KOPT-K1 (cell line): ENCODE measurements around the gene ALDH1A2.
"Not testable (repeated sequence)": the region's sequence is repeated elsewhere in the genome, so short reads cannot be mapped to it uniquely, and the experiment has no call there.

Source experiments
- H3K27ac ChIP-seq: fragments of 200-600 bp; sonication (generic); 2 replicates; pipeline ENCODE4 v1.5.1; 2016; ENCODE audit warnings: antibody characterized with exemption, mild to moderate bottlenecking, low read depth, low read length; ENCODE audit not compliant: poor library complexity, severe bottlenecking
- H3K36me3 ChIP-seq: fragments of 200-600 bp; sonication (generic); 2 replicates; pipeline ENCODE4 v1.5.1; 2017; ENCODE audit warnings: antibody characterized with exemption, mild to moderate bottlenecking, low read length, moderate library complexity; ENCODE audit not compliant: insufficient read depth
- H3K9me3 ChIP-seq: fragments of 200-600 bp; sonication (generic); 2 replicates; pipeline ENCODE4 v1.5.1; 2017; ENCODE audit warnings: antibody characterized with exemption, low read length, mild to moderate bottlenecking; ENCODE audit not compliant: insufficient read depth, poor library complexity, severe bottlenecking

The ALDH1A2 gene

DNA sequence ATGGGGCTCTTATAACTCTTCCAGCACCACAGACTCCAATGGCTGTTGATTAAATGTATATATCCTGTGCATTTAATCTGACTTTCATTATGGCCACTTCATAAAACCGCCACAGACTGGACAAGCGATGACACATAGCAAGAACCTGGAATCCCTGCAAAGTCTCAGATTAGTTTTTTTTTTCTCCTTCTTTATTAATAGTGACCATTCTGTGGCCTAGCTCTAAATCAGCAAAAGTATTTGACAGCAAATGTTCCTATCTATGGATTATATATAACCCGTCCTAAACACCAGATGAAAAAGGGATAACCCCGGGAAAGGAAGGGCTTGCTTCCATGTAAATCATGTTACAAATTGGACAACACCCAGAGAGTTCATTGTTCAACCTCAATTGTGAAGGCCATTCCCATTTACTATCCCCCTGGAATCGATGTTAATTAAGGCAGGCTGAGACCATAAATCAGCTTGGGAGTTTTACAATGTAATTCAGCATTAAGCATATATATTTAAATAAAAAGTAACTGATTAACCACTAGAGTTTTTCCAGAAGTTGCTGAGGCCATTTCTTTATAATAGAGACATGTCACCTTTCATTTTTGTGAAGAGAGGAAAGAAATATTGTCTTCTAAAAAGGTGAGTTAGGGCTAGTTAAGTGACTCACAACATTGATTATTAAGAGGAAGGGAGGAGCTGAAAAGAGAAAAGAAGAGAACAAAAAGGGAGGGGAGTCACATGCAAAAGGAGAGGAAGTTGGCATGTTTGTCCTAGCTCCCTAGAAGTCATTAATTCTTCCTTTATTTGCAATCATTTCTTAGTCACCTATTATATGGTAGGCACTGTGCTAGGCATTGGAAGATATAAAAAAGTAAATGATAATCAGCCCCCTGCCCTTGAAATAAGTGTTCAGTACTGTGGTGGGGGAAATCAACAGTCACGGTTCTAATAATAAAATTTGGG, 26.2 kb downstream of the ALDH1A2 start:
- no peaks in the 10 kb centered on the region for H3K36me3 ChIP-seq
- no peaks in the 10 kb centered on the region for H3K9me3 ChIP-seq
- H3K27ac ChIP-seq: no peak overlapping the region

- Histone ChIP-seq H3K27ac (no peak overlapping the region), H3K36me3 (no peaks in the 10 kb centered on the region), H3K9me3 (no peaks in the 10 kb centered on the region)
Observed at GRCh38 chr15:58038426-58039078, 27.0 kb downstream of the ALDH1A2 start.

GRCh38 chr15:58037723-58038301, 27.7 kb downstream of the ALDH1A2 start:
- Histone ChIP-seq H3K9me3 (no peaks in the 10 kb centered on the region), H3K36me3 (no peaks in the 10 kb centered on the region), H3K27ac (no peak overlapping the region)

DNA sequence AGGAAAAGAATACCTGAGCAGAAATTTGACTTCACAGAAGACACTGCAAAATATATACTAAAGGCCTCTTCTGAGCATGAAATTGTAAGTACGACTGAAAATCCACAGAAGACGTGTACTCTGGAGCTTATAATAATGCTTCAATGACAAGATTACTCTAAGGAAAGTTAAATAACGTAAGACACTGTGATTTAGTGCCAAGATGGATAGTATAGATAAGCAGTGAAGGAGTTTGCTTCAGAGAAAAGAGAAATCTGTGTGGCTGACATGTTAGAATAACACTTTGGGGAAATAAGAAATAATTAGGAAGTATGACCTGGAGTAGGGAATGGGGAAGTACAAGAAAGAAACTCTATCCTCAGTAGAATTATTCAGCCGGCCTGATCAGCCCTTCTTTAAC, 28.9 kb downstream of the ALDH1A2 start:
- Histone ChIP-seq H3K9me3 (no peaks in the 10 kb centered on the region), H3K36me3 (no peaks in the 10 kb centered on the region), H3K27ac (no peak overlapping the region)

- H3K27ac ChIP-seq, H3K36me3 ChIP-seq: not testable (repeated sequence)
- H3K9me3 ChIP-seq: peaks cover 21% of the 10 kb centered on the region
Observed at GRCh38 chr15:58028392-58028791, 37.1 kb downstream of the ALDH1A2 start.

DNA sequence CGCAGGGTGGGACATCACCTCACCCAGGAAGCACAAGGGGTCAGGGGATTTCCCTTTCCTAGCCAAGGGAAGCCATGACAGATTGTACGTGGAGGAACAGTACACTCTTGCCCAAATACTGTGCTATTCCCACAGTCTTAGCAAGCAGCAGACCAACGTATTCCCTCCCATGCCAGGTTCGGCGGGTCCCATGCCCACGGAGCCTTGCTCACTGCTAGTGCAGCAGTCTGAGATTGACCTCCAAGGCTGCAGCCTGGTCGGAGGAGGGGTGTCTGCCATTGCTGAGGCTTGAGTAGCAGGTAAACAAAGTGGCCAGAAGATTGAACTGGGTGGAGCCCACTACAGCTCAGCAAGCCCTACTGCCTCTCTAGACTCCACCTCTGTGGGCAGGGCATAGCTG, 39.0 kb downstream of the ALDH1A2 start:
- no peak overlapping the region for H3K27ac ChIP-seq
- peaks cover 21% of the 10 kb centered on the region for H3K9me3 ChIP-seq
- H3K36me3 ChIP-seq: no peaks in the 10 kb centered on the region

DNA sequence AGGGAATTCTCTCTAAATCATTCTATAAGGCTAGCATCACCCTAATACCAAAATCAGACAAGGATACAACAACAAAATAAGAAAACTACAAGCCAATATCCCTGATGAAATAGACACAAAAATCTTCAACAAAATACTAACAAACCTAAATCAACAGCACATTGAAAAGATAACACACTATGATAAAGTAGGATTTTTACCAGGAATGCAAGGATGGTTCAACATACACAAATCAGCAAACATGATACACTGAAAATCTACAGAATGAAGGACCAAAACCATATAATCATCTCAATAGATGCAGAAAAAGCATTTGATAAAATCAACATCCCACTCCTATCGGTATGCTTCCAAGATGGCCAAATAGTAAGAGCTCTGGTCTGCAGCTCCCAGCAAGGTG, 39.5 kb downstream of the ALDH1A2 start:
- no peaks in the 10 kb centered on the region for H3K36me3 ChIP-seq
- no peak overlapping the region for H3K27ac ChIP-seq
- H3K9me3 ChIP-seq: peaks cover 21% of the 10 kb centered on the region

GRCh38 chr15:58021332-58022230, 43.9 kb downstream of the ALDH1A2 start:
- H3K27ac ChIP-seq: no peak overlapping the region
- H3K9me3 ChIP-seq: peaks cover 16% of the 10 kb centered on the region
- H3K36me3 ChIP-seq: no peaks in the 10 kb centered on the region

GRCh38 chr15:58019503-58020376, 45.8 kb downstream of the ALDH1A2 start:
- no peaks in the 10 kb centered on the region for H3K36me3 ChIP-seq
- H3K27ac ChIP-seq: no peak overlapping the region
- no peaks in the 10 kb centered on the region for H3K9me3 ChIP-seq

- H3K36me3 ChIP-seq: no peaks in the 10 kb centered on the region
- H3K9me3 ChIP-seq: no peaks in the 10 kb centered on the region
- no peak overlapping the region for H3K27ac ChIP-seq
Observed at GRCh38 chr15:58017869-58018268, 47.6 kb downstream of the ALDH1A2 start.

DNA sequence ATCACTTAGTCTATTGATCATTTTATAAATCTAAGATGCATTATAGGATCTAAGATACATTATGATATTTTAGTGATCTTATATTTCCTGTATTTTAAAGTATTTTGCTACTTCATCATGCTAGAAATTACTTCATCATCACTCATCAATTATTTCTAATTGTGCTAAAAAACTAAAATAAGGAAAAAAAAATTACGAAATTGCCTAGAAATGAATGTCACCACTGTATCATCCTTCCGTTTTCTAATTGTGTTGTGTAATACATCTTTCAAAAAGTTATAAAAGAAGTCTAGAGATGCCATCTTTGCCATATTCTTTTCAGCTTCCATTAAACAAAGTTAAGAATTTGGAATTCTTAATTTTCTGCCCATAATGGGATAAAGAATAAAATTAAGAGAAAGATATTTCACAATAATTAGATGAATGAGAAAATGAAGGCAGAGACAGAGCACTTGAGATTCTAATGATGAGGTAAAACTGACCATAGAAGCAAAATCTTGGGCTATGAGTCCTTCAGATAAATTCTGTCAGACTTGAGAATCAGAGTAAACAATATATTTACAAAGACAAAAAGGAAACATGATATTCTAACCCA, 48.8 kb downstream of the ALDH1A2 start:
- Histone ChIP-seq H3K9me3 (no peaks in the 10 kb centered on the region), H3K36me3 (no peaks in the 10 kb centered on the region), H3K27ac (no peak overlapping the region)

- Histone ChIP-seq H3K27ac (no peak overlapping the region), H3K36me3 (no peaks in the 10 kb centered on the region), H3K9me3 (no peaks in the 10 kb centered on the region)
Observed at GRCh38 chr15:58015565-58015964, 49.9 kb downstream of the ALDH1A2 start.

DNA sequence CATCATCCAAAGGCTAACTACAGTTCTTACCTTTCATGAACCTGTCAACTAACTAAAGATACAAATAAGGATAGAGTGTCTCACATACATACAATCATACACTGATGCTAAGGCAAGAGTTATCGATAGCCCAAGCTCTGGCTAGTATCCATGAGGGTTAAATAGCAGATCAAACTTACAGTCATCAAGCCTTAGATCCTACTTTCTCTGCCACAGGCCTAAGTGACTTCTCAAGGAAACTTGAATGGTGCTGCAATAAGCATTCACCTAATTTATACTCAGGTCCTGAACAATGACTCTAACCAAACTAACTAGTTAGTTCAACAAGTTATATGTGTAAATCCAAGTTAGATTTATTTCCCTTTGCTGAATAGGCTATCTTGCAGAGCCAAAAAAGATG, 51.0 kb downstream of the ALDH1A2 start:
- Histone ChIP-seq H3K27ac (no peak overlapping the region), H3K36me3 (no peaks in the 10 kb centered on the region), H3K9me3 (no peaks in the 10 kb centered on the region)

DNA sequence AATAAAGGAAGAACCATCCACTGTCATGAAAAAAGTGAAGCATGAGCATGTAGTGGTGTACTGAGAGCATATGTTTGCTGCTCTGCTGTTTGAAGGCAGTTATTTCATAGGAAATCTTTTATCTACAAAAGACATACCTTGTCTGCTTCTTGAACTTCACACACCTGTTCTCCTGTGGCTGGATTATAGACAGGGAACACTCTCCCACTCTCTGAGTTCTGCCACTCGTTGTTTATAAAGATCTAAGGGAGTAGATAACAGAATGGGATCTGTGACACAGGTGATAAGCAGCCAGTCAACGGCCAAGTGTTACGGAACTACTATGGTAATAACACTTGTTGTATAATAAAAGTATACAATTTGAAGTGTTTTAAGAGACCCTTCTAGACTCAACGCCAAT, 51.5 kb downstream of the ALDH1A2 start:
- Histone ChIP-seq H3K9me3 (no peaks in the 10 kb centered on the region), H3K27ac (peak overlapping the region; percentile 9), H3K36me3 (no peaks in the 10 kb centered on the region)
